ENCODE measurements around the gene RIPOR1. TPM values are rescaled to one million over a fixed set of nuclear protein-coding genes. Genes with fewer than 3 reads are reported as not detected.
A peak's percentile ranks its signal among the peaks of the same experiment; 100 is the strongest.

RIPOR1 gene
- polyA plus RNA-seq, 1 donor from 2014 or later: 43.8 TPM

- Mint-ChIP-seq H3K9me3 (no peaks in the 10 kb centered on the region), H3K4me3 (peak overlapping the region in 3 of 4 donors; percentile 75 to 89 (median 76))
Observed at GRCh38 chr16:67549936-67550335, 21.3 kb downstream of the RIPOR1 start.

GRCh38 chr16:67551091-67551490, 22.5 kb downstream of the RIPOR1 start:
- H3K4me1 Mint-ChIP-seq: peaks cover 45 to 71% (median 66%) of the 10 kb centered on the region in 3 donors
- H3K9me3 Mint-ChIP-seq: no peaks in the 10 kb centered on the region
- no peaks in the 10 kb centered on the region for H3K27me3 Mint-ChIP-seq
- H3K27ac Mint-ChIP-seq: peak overlapping the region in 1 of 3 donors; percentile 70
- H3K4me3 Mint-ChIP-seq: peak overlapping the region in 2 of 4 donors; percentile 24 to 28
- peaks cover 10% of the 10 kb centered on the region for H3K36me3 Mint-ChIP-seq

More at GRCh38 chr16:67549936-67550335, 21.3 kb downstream of the RIPOR1 start:
- Mint-ChIP-seq H3K27ac (peak overlapping the region; percentile 87 to 98 (median 97)), H3K36me3 (peaks cover 8% of the 10 kb centered on the region), H3K4me1 (peaks cover 40 to 65% (median 59%) of the 10 kb centered on the region in 3 donors), H3K27me3 (no peaks in the 10 kb centered on the region)

- H3K9me3 Mint-ChIP-seq: no peaks in the 10 kb centered on the region
- H3K4me1 Mint-ChIP-seq: peaks cover 46 to 71% (median 66%) of the 10 kb centered on the region in 3 donors
- peak overlapping the region; percentile 73 to 82 (median 80) for H3K27ac Mint-ChIP-seq
- H3K27me3 Mint-ChIP-seq: no peaks in the 10 kb centered on the region
- H3K36me3 Mint-ChIP-seq: peaks cover 10% of the 10 kb centered on the region
- H3K4me3 Mint-ChIP-seq: peak overlapping the region in 3 of 4 donors; percentile 65 to 93 (median 90)
Observed at GRCh38 chr16:67551972-67552371, 23.3 kb downstream of the RIPOR1 start.

GRCh38 chr16:67552476-67552875, 23.8 kb downstream of the RIPOR1 start:
- no peaks in the 10 kb centered on the region for H3K9me3 Mint-ChIP-seq

GRCh38 chr16:67555795-67556212, 27.2 kb downstream of the RIPOR1 start:
- H3K27me3 Mint-ChIP-seq: no peaks in the 10 kb centered on the region
- H3K4me3 Mint-ChIP-seq: peak overlapping the region; percentile 21 to 87 (median 40)
- peak overlapping the region; percentile 22 to 93 (median 25) for H3K27ac Mint-ChIP-seq
- no peaks in the 10 kb centered on the region for H3K9me3 Mint-ChIP-seq
- H3K36me3 Mint-ChIP-seq: peaks cover 17% of the 10 kb centered on the region
- H3K4me1 Mint-ChIP-seq: peaks cover 37 to 52% (median 44%) of the 10 kb centered on the region in 3 donors

More at GRCh38 chr16:67552476-67552875, 23.8 kb downstream of the RIPOR1 start:
- peak overlapping the region in 3 of 4 donors; percentile 65 to 93 (median 90) for H3K4me3 Mint-ChIP-seq
- peaks cover 46 to 69% (median 65%) of the 10 kb centered on the region in 3 donors for H3K4me1 Mint-ChIP-seq
- H3K36me3 Mint-ChIP-seq: peaks cover 10% of the 10 kb centered on the region
- H3K27me3 Mint-ChIP-seq: no peaks in the 10 kb centered on the region
- H3K27ac Mint-ChIP-seq: peak overlapping the region; percentile 80 to 91 (median 82)

- H3K36me3 Mint-ChIP-seq: peaks cover 10% of the 10 kb centered on the region
- no peak overlapping the region for H3K4me3 Mint-ChIP-seq
- peaks cover 29 to 39% (median 29%) of the 10 kb centered on the region in 3 donors for H3K4me1 Mint-ChIP-seq
- no peaks in the 10 kb centered on the region for H3K27me3 Mint-ChIP-seq
- no peaks in the 10 kb centered on the region for H3K9me3 Mint-ChIP-seq
- H3K27ac Mint-ChIP-seq: peak overlapping the region in 1 of 3 donors; percentile 46
Observed at GRCh38 chr16:67558859-67559258, 30.2 kb downstream of the RIPOR1 start.

- Mint-ChIP-seq H3K36me3 (peaks cover 9% of the 10 kb centered on the region), H3K27ac (peak overlapping the region; percentile 91 to 95 (median 95)), H3K9me3 (no peaks in the 10 kb centered on the region), H3K27me3 (no peaks in the 10 kb centered on the region), H3K4me1 (peaks cover 27 to 37% (median 29%) of the 10 kb centered on the region in 3 donors), H3K4me3 (peak overlapping the region; percentile 87 to 96 (median 93))
Observed at GRCh38 chr16:67560827-67561342, 32.3 kb downstream of the RIPOR1 start.

GRCh38 chr16:67561501-67561823, 32.8 kb downstream of the RIPOR1 start:
- H3K36me3 Mint-ChIP-seq: peaks cover 8% of the 10 kb centered on the region
- peak overlapping the region; percentile 91 to 95 (median 95) for H3K27ac Mint-ChIP-seq
- no peaks in the 10 kb centered on the region for H3K9me3 Mint-ChIP-seq
- H3K4me3 Mint-ChIP-seq: peak overlapping the region; percentile 87 to 96 (median 93)
- H3K4me1 Mint-ChIP-seq: peaks cover 25 to 34% (median 27%) of the 10 kb centered on the region in 3 donors
- no peaks in the 10 kb centered on the region for H3K27me3 Mint-ChIP-seq

GRCh38 chr16:67561824-67562525, 33.3 kb downstream of the RIPOR1 start:
- Mint-ChIP-seq H3K36me3 (peaks cover 8% of the 10 kb centered on the region), H3K27me3 (no peaks in the 10 kb centered on the region), H3K9me3 (no peaks in the 10 kb centered on the region), H3K4me3 (peak overlapping the region; percentile 89 to 96 (median 94)), H3K27ac (peak overlapping the region; percentile 91 to 95 (median 95)), H3K4me1 (peaks cover 28 to 34% (median 29%) of the 10 kb centered on the region in 3 donors)

GRCh38 chr16:67562526-67562917, 33.9 kb downstream of the RIPOR1 start, which contains the start of gene CTCF:
TSS of gene CTCF (plus strand) at chr16:67562526. CDS start at chr16:67610833, 48,307 bp downstream.
- H3K4me1 Mint-ChIP-seq: peaks cover 32 to 35% (median 33%) of the 10 kb centered on the region in 3 donors
- H3K27me3 Mint-ChIP-seq: no peaks in the 10 kb centered on the region
- H3K36me3 Mint-ChIP-seq: peaks cover 8% of the 10 kb centered on the region
- peak within 1 kb of the TSS; percentile 91 to 95 (median 95) for H3K27ac Mint-ChIP-seq
- H3K4me3 Mint-ChIP-seq: peak within 1 kb of the TSS; percentile 89 to 96 (median 94)
- no peaks in the 10 kb centered on the region for H3K9me3 Mint-ChIP-seq

- peaks cover 32 to 36% (median 34%) of the 10 kb centered on the region in 3 donors for H3K4me1 Mint-ChIP-seq
- peak overlapping the region; percentile 84 to 93 (median 91) for H3K27ac Mint-ChIP-seq
- H3K9me3 Mint-ChIP-seq: no peaks in the 10 kb centered on the region
- peak overlapping the region; percentile 89 to 95 (median 94) for H3K4me3 Mint-ChIP-seq
- H3K27me3 Mint-ChIP-seq: no peaks in the 10 kb centered on the region
- peaks cover 8% of the 10 kb centered on the region for H3K36me3 Mint-ChIP-seq
Observed at GRCh38 chr16:67562918-67563707, 34.5 kb downstream of the RIPOR1 start.

- no peaks in the 10 kb centered on the region for H3K9me3 Mint-ChIP-seq
- H3K4me3 Mint-ChIP-seq: peak overlapping the region; percentile 89 to 95 (median 94)
- H3K27ac Mint-ChIP-seq: peak overlapping the region; percentile 84 to 93 (median 91)
- H3K4me1 Mint-ChIP-seq: peaks cover 32 to 38% (median 35%) of the 10 kb centered on the region in 3 donors
- no peaks in the 10 kb centered on the region for H3K27me3 Mint-ChIP-seq
- H3K36me3 Mint-ChIP-seq: peaks cover 8% of the 10 kb centered on the region
Observed at GRCh38 chr16:67563708-67564468, 35.3 kb downstream of the RIPOR1 start.

GRCh38 chr16:67565470-67566100, 37.0 kb downstream of the RIPOR1 start:
- H3K27me3 Mint-ChIP-seq: no peaks in the 10 kb centered on the region
- peaks cover 2% of the 10 kb centered on the region for H3K36me3 Mint-ChIP-seq
- peaks cover 30 to 38% (median 32%) of the 10 kb centered on the region in 3 donors for H3K4me1 Mint-ChIP-seq
- peak overlapping the region; percentile 57 to 95 (median 94) for H3K4me3 Mint-ChIP-seq
- peak overlapping the region; percentile 67 to 91 (median 84) for H3K27ac Mint-ChIP-seq
- no peaks in the 10 kb centered on the region for H3K9me3 Mint-ChIP-seq

GRCh38 chr16:67571464-67571863, 42.8 kb downstream of the RIPOR1 start:
- H3K36me3 Mint-ChIP-seq: no peaks in the 10 kb centered on the region
- no peak overlapping the region for H3K4me3 Mint-ChIP-seq
- H3K9me3 Mint-ChIP-seq: no peaks in the 10 kb centered on the region
- no peaks in the 10 kb centered on the region for H3K27me3 Mint-ChIP-seq
- H3K27ac Mint-ChIP-seq: peak overlapping the region in 1 of 3 donors; percentile 58
- H3K4me1 Mint-ChIP-seq: peaks cover 10 to 20% (median 12%) of the 10 kb centered on the region in 3 donors
